Measurements from ENCODE around the gene CYFIP2.

Gene CYFIP2

DNA sequence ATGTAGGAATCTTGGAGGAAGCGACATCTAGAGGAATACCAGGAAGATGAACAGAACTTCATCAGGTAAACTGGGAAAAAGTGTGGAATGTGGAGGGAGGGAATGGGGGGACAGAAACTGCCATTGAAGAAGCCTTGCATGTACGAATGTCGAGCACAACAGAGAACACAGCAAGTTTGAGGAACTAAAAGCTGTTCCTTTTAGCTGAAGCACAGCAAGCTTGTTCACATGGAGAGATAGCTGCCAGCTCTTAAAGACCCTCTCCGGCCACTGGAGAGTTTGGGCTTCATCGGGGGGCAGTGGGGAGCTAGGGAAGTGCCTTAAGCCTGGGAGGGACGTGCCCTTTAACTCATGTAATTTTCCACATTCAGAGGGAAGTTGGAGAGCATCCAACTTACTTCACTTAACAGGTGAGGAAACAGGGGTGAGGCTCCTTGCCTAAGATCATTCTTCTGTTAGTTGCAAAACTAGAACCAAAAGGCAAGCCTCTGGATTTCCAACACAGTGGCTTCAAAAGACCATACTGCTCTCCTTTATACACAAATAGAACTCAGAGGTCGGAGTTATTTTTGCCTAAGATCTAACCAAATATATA is 2.3 kb upstream of the CYFIP2 start:
- peaks cover 49% of the 10 kb centered on the region for H3K27me3 ChIP-seq (ENCODE audit: control insufficient read depth, insufficient read depth, low read length)
- no peak overlapping the region for H3K4me3 ChIP-seq (ENCODE audit: low read length)
- H3K9ac ChIP-seq (ENCODE audit: low read depth, low read length) = no peak overlapping the region
- H3K4me2 ChIP-seq (ENCODE audit: low read length) = no peak overlapping the region
- H3K4me1 ChIP-seq (ENCODE audit: control insufficient read depth, insufficient read depth, low read length) = peaks cover 5% of the 10 kb centered on the region
- H3K36me3 ChIP-seq (ENCODE audit: insufficient read depth, low read length) = no peaks in the 10 kb centered on the region
- H3K9me3 ChIP-seq (replicated peaks; ENCODE audit: low read length) = no peaks in the 10 kb centered on the region

DNA sequence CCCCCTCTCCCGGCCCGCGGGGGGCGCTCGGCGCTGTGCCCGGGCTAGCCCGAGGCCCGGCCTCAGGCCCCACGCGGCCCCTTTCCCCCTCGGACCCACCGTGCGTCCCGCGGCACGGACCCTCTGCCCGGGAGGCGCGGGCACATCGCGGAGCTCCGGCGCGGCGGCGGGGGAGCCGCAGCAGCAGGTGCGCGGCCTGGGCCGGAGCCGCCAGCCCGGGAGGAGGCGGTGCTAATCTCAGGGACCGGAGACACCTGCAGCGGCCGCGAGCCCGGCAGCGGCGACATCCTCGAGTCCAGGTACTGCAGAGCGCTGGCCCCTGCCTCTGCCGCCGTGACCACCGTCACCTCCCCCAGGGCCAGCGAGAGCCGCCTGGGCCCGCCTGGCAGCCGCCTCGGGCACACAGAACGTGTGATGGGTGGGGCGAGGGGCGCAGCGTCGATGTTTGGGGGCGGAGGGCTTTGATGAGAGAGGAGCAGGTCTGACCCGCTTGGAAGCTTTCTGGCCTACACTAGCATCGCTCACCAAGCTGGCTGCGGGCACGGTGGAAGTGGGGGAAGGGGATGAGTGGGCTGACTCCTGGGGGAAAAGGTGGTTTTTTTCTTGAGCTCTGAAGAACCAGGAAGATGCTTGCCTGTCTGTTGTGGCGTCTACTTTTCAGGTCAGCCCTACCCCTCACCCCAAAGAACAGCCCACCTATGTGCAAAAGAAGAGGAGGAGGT is 524 bp downstream of the CYFIP2 start:
- Histone ChIP-seq H3K27me3 (ENCODE audit: control insufficient read depth, insufficient read depth, low read length) (peaks cover 29% of the 10 kb centered on the region), H3K4me2 (ENCODE audit: low read length) (peak overlapping the region; percentile 90), H3K4me1 (ENCODE audit: control insufficient read depth, insufficient read depth, low read length) (peaks cover 5% of the 10 kb centered on the region), H3K36me3 (ENCODE audit: insufficient read depth, low read length) (no peaks in the 10 kb centered on the region), H3K9ac (ENCODE audit: low read depth, low read length) (no peak overlapping the region), H3K4me3 (ENCODE audit: low read length) (peak overlapping the region; percentile 75), H3K9me3 (replicated peaks; ENCODE audit: low read length) (no peaks in the 10 kb centered on the region)

DNA sequence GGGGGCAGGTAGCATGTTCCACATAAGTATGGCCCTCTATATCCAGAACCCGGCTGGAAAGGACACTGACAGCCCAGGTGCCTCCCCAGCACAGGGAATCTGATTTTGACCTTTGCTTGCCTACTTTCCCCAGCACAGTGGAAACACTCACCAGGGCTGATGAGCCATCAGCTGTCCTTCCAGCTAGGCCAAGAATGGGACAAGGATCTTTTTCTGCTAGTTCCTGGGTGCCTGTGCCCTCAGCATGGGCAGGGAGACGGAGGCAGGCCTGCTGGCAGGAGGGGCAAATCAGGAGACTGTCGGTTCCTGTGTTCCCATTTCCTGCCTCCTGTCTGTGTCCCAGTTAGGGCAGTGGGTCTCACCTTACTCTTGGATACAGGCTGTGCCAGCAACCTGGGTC is 1.1 kb downstream of the CYFIP2 start:
- no peaks in the 10 kb centered on the region for H3K36me3 ChIP-seq (ENCODE audit: insufficient read depth, low read length)
- H3K9ac ChIP-seq (ENCODE audit: low read depth, low read length) = no peak overlapping the region
- H3K4me2 ChIP-seq (ENCODE audit: low read length) = peak overlapping the region; percentile 90
- no peak overlapping the region for H3K4me3 ChIP-seq (ENCODE audit: low read length)
- H3K27me3 ChIP-seq (ENCODE audit: control insufficient read depth, insufficient read depth, low read length) = peaks cover 27% of the 10 kb centered on the region
- H3K9me3 ChIP-seq (replicated peaks; ENCODE audit: low read length) = no peaks in the 10 kb centered on the region
- peaks cover 5% of the 10 kb centered on the region for H3K4me1 ChIP-seq (ENCODE audit: control insufficient read depth, insufficient read depth, low read length)

DNA sequence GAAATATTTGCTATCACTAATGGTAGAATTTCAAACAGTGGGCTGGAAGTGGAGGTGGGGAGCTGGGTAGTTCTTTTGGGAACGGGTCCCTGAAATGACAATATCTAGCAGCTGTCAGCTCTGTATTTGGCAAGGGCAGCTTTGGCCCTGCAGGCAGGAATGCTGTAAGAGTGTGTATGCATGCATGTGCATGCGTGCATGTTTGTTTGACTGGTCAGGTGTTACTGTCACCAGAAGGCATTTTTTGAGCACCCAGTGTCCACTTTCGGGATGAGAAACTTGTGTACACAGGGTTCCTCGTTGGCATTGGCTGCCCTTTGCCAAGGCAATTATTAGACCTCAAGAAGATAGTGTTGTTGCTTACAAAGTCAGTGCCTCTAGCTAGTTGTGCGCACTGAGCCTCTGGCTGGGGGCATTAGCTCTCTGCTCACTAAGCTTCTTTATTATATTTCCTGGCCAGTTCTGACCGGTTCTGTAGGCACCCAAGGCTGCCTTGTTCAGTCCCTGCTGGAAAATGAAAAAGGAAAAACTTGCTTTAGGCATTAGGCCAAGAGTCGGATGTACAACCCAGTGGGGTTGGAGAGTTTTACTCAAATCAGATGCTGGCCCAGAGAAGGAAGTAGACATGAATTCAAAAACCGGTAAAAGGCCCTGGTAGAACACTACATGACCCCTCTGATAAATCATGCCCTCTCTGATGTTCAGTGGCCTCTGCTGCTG is 2.0 kb downstream of the CYFIP2 start:
- Histone ChIP-seq H3K4me2 (ENCODE audit: low read length) (no peak overlapping the region), H3K4me3 (ENCODE audit: low read length) (no peak overlapping the region), H3K9me3 (replicated peaks; ENCODE audit: low read length) (no peaks in the 10 kb centered on the region), H3K9ac (ENCODE audit: low read depth, low read length) (no peak overlapping the region), H3K4me1 (ENCODE audit: control insufficient read depth, insufficient read depth, low read length) (peaks cover 5% of the 10 kb centered on the region), H3K36me3 (ENCODE audit: insufficient read depth, low read length) (no peaks in the 10 kb centered on the region), H3K27me3 (ENCODE audit: control insufficient read depth, insufficient read depth, low read length) (peaks cover 25% of the 10 kb centered on the region)

DNA sequence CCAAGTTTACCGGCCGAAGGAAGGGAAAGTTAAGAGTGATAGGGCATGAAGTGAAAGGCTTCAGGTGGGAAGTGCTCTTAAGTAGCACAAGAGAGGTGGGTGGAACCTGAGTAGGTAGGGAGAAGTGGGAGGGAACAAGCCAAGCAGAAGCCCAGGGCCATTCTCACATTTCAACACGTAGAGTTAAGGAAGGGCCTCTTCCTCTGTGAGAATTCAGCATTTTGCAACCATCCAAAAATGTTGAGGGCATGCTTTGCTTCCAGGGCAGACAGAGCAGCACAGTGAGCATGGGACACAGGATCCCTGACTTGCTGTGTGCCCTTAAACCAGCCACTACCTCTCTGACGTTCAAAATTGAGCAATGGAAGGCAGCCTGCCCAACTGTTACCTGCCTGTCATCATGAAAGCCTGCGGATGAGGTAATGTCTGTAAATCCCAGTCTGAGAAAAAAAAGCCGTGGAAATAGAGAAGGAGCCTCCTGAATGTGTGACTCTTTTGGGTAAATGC is 3.3 kb downstream of the CYFIP2 start:
- Histone ChIP-seq H3K4me1 (ENCODE audit: control insufficient read depth, insufficient read depth, low read length) (peaks cover 5% of the 10 kb centered on the region), H3K36me3 (ENCODE audit: insufficient read depth, low read length) (no peaks in the 10 kb centered on the region), H3K27me3 (ENCODE audit: control insufficient read depth, insufficient read depth, low read length) (peaks cover 14% of the 10 kb centered on the region), H3K9ac (ENCODE audit: low read depth, low read length) (no peak overlapping the region), H3K9me3 (replicated peaks; ENCODE audit: low read length) (no peaks in the 10 kb centered on the region), H3K4me3 (ENCODE audit: low read length) (no peak overlapping the region), H3K4me2 (ENCODE audit: low read length) (no peak overlapping the region)

DNA sequence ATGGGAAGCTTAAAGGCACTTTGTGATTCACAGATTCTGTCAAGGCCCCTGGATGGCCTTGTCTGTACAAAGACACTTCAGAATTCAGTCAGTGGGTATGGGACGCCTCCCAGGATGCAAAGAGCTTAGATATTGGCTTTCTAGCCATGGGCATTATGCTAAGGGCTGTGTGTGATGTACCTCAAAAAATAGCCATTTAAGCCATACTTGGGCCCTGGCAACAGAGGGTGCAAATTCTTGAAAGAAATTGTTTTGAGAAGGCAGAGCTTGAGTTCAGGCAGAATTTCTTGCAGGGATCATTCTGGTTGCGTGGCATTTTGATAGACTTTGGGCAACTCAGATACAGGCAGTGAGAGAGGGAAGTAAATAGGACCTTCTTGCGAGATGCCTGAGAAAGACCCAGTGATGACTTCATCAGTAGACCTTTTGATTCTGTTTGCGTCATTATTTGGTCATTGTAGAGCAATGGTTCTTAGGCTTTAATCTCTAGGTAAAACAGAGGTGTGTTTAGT is 3.9 kb downstream of the CYFIP2 start:
- no peak overlapping the region for H3K4me3 ChIP-seq (ENCODE audit: low read length)
- no peaks in the 10 kb centered on the region for H3K36me3 ChIP-seq (ENCODE audit: insufficient read depth, low read length)
- no peaks in the 10 kb centered on the region for H3K9me3 ChIP-seq (replicated peaks; ENCODE audit: low read length)
- peaks cover 14% of the 10 kb centered on the region for H3K27me3 ChIP-seq (ENCODE audit: control insufficient read depth, insufficient read depth, low read length)
- H3K4me2 ChIP-seq (ENCODE audit: low read length) = no peak overlapping the region
- H3K4me1 ChIP-seq (ENCODE audit: control insufficient read depth, insufficient read depth, low read length) = peaks cover 5% of the 10 kb centered on the region
- no peak overlapping the region for H3K9ac ChIP-seq (ENCODE audit: low read depth, low read length)

DNA sequence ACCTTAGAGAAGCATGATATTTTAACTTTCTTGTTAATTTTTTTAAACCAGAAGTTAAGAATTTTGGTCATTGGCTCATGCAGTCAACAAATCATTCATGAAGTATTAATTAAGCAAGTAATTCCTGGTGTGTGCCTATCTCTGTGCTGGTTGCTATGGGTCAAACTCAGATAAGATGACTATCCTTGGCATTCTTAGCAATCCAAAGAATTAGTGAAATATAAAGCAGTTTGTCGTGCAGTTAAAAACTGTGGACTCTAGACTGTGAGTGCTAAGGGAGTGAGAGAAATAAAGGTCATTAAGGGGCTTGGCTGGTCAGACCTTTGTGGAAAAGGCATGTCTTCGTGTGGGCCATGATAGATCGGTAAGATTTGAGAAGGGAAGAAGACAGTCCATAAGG is 4.8 kb downstream of the CYFIP2 start:
- H3K4me3 ChIP-seq (ENCODE audit: low read length) = no peak overlapping the region
- no peak overlapping the region for H3K4me2 ChIP-seq (ENCODE audit: low read length)
- peaks cover 5% of the 10 kb centered on the region for H3K4me1 ChIP-seq (ENCODE audit: control insufficient read depth, insufficient read depth, low read length)
- H3K9me3 ChIP-seq (replicated peaks; ENCODE audit: low read length) = no peaks in the 10 kb centered on the region
- peaks cover 14% of the 10 kb centered on the region for H3K27me3 ChIP-seq (ENCODE audit: control insufficient read depth, insufficient read depth, low read length)
- H3K36me3 ChIP-seq (ENCODE audit: insufficient read depth, low read length) = no peaks in the 10 kb centered on the region
- no peak overlapping the region for H3K9ac ChIP-seq (ENCODE audit: low read depth, low read length)

DNA sequence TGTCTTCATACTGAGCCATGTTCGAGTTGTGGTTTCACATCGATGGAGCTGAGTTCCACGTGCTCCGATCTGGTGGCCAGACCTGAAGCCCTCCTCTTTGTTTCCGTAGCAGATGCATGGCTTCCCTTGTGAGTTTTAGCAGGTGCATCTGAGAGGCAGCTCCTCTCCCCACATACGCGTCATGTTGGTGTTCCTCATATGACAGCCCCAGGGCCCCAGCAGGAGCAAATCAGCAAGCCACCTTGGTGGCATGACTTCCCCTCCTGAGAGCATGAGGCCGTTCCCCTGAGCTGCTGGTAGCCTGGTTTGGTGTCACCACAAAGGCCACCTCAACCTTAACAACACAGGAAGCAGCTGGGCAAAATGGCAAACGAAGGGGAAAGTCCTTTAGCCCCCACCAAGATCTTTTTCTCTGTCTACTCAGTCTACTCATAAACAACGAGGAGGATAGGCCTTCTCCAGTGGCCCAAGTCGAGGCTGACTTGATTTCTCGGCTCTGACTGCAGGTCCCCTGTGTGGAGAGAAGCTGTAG is 5.9 kb downstream of the CYFIP2 start:
- no peak overlapping the region for H3K4me3 ChIP-seq (ENCODE audit: low read length)
- H3K9me3 ChIP-seq (replicated peaks; ENCODE audit: low read length) = no peaks in the 10 kb centered on the region
- H3K27me3 ChIP-seq (ENCODE audit: control insufficient read depth, insufficient read depth, low read length) = peaks cover 11% of the 10 kb centered on the region
- no peaks in the 10 kb centered on the region for H3K4me1 ChIP-seq (ENCODE audit: control insufficient read depth, insufficient read depth, low read length)
- no peaks in the 10 kb centered on the region for H3K36me3 ChIP-seq (ENCODE audit: insufficient read depth, low read length)
- H3K4me2 ChIP-seq (ENCODE audit: low read length) = no peak overlapping the region
- H3K9ac ChIP-seq (ENCODE audit: low read depth, low read length) = no peak overlapping the region

DNA sequence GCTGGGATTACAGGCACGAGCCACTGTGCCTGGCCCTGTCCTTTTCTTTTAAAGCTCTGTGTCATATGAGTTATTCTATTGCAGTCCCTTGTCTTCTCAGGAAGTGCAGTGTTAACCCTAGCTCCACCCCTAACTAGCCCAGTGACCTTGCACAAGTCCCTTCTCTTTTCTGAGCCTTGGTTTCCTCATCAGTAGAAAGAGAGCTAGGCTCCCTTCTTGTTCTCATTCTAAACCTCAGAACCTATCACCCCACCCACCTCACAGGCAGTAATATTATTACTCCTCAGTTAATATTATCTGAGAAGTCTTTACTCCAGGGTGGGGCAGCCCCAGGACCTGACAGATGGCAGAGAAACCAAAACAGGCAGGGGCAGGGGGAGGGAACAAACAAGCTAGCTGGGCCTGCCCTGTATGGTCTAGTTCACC is 7.2 kb downstream of the CYFIP2 start:
- Histone ChIP-seq H3K9ac (ENCODE audit: low read depth, low read length) (no peak overlapping the region), H3K36me3 (ENCODE audit: insufficient read depth, low read length) (no peaks in the 10 kb centered on the region), H3K4me1 (ENCODE audit: control insufficient read depth, insufficient read depth, low read length) (no peaks in the 10 kb centered on the region), H3K4me2 (ENCODE audit: low read length) (no peak overlapping the region), H3K9me3 (replicated peaks; ENCODE audit: low read length) (no peaks in the 10 kb centered on the region), H3K27me3 (ENCODE audit: control insufficient read depth, insufficient read depth, low read length) (peaks cover 3% of the 10 kb centered on the region), H3K4me3 (ENCODE audit: low read length) (no peak overlapping the region)

DNA sequence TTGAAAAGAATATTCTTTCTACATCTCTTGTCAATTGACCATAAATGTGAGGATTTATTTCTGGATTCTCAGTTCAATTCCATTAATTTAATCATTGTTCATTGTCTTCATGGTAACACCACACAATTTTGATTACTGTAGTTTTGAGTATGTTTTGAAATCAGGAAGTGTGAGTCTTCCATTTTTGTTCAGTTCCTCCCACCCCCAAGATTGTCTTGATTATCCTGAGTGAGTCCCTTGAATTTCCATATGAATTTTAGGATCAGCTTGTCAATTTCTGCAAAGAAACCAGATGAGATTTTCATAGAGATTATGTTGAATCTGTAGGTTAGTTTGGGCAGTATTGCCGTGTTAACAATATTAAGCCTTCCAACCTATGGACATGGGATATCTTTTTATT is 9.5 kb downstream of the CYFIP2 start:
- H3K4me1 ChIP-seq (ENCODE audit: control insufficient read depth, insufficient read depth, low read length) = peaks cover 2% of the 10 kb centered on the region
- no peak overlapping the region for H3K9ac ChIP-seq (ENCODE audit: low read depth, low read length)
- no peak overlapping the region for H3K4me3 ChIP-seq (ENCODE audit: low read length)
- no peaks in the 10 kb centered on the region for H3K27me3 ChIP-seq (ENCODE audit: control insufficient read depth, insufficient read depth, low read length)
- H3K4me2 ChIP-seq (ENCODE audit: low read length) = no peak overlapping the region
- H3K9me3 ChIP-seq (replicated peaks; ENCODE audit: low read length) = no peaks in the 10 kb centered on the region
- no peaks in the 10 kb centered on the region for H3K36me3 ChIP-seq (ENCODE audit: insufficient read depth, low read length)

DNA sequence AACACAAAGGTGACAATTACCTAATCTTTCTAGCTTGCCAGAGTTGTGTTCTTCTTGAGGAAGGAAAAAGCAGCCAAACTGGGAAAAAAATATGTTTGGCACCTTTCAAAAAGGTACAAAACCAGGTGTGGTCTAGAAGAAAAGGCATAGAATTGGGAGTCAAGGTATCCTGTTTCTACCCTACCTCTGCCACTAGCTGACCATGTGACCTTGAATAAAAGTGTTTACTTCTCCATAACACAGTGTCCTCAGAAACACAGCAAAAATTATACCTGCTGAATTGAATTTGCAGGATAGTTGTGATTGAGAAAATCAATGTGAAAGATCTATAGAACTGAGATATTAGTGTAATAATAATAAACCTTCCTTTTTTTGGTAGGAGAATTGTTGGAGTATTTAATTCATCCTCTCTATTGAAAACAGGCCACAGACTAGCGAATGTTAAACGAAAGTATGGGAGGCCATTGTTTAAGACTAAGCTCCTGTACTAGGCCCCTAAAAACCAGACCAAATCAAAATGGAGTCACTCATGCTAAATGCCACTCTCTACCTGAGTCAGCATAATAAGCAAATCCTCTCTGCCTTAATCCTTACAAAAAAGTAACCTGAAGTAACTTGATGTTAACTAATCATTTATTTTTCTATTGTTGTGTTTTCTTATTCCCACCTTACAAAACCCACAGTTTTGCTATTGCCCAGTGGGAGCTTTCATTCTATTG is 12.6 kb downstream of the CYFIP2 start:
- Histone ChIP-seq H3K36me3 (ENCODE audit: insufficient read depth, low read length) (no peaks in the 10 kb centered on the region), H3K4me3 (ENCODE audit: low read length) (no peak overlapping the region), H3K4me2 (ENCODE audit: low read length) (no peak overlapping the region), H3K9ac (ENCODE audit: low read depth, low read length) (no peak overlapping the region), H3K4me1 (ENCODE audit: control insufficient read depth, insufficient read depth, low read length) (peaks cover 10% of the 10 kb centered on the region), H3K9me3 (replicated peaks; ENCODE audit: low read length) (no peaks in the 10 kb centered on the region), H3K27me3 (ENCODE audit: control insufficient read depth, insufficient read depth, low read length) (no peaks in the 10 kb centered on the region)

Data from skeletal muscle satellite cell (primary cell).